HL-60 (cell line): ENCODE measurements around the gene ALS2CL.

Source experiments
- DNase-seq, 2 experiments: peaks; one replicate each; pipeline ENCODE4 v3.0.0-alpha.2; 2010 to 2020; ENCODE audit warnings: low read depth in 1 of 2, low spot score in 1 of 2
- H3K27ac ChIP-seq: fragments of 250-450 bp; sonication (Bioruptor Pico); replicated peaks from 2 replicates; pipeline ENCODE4 v1.5.1; 2020; ENCODE audit warnings: mild to moderate bottlenecking, moderate library complexity
- H3K27me3 ChIP-seq: fragments of 250-450 bp; sonication (Bioruptor Pico); 2 replicates; pipeline ENCODE4 v1.5.1; 2021; ENCODE audit warnings: mild to moderate bottlenecking, moderate library complexity; ENCODE audit not compliant: insufficient read depth, poor library complexity, severe bottlenecking
- H3K4me3 ChIP-seq: replicated peaks from 2 replicates; pipeline ENCODE4 v1.5.1; 2011; ENCODE audit warnings: mild to moderate bottlenecking, control low read depth, low read length; ENCODE audit not compliant: insufficient read depth
- GABPA ChIP-seq: IDR thresholded peaks from 2 replicates; pipeline ENCODE4 v1.6.1; 2012; ENCODE audit warnings: low read depth
- POLR2AphosphoS5 ChIP-seq: IDR thresholded peaks from 2 replicates; pipeline ENCODE4 v1.6.1; 2012; ENCODE audit warnings: low read depth
- SPI1 ChIP-seq: IDR thresholded peaks from 2 replicates; pipeline ENCODE4 v1.6.1; 2012; ENCODE audit warnings: low read depth, mild to moderate bottlenecking, borderline replicate concordance
- TF ChIP-seq, protein P1 (sequence below): IDR thresholded peaks from 2 replicates; pipeline ENCODE4 v1.6.1; 2012; ENCODE audit warnings: low read depth; ENCODE audit not compliant: insufficient replicate concordance
- TF ChIP-seq, protein P2 (sequence below): IDR thresholded peaks from one replicate; pipeline ENCODE4 v1.5.1; 2011; ENCODE audit warnings: low read length, control low read depth, inconsistent platforms; ENCODE audit not compliant: insufficient read depth

Gene ALS2CL

DNA sequence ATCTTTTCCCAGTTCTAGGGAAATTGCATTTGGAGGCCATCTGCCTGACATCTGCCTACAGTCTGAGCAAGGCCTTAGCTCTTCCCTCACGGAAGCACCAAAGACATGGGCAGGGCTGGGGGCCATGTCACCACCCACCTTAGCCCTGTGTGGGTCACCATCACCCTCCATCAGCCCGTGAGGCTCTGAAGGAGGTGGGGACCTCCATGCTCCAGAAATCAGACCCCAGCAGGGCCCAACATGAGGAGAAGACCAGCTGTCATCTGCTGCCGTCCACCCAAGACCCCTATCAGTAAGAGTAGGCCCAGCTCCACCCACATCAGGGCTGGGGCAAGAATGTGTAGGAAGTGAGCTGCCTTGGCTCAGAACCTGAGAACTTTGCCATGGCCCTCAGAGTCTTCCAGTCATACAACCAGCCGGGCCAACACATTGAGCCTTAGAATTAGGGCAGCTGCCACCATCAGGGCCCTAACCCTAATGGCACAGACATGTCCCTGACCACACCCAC is 9.6 kb upstream of the ALS2CL start:
- H3K4me3 ChIP-seq = no peak overlapping the region
- H3K27me3 ChIP-seq = peaks cover 14% of the 10 kb centered on the region
- DNase-seq = no peak
- H3K27ac ChIP-seq = no peak overlapping the region
- TF ChIP-seq, protein P1, sequence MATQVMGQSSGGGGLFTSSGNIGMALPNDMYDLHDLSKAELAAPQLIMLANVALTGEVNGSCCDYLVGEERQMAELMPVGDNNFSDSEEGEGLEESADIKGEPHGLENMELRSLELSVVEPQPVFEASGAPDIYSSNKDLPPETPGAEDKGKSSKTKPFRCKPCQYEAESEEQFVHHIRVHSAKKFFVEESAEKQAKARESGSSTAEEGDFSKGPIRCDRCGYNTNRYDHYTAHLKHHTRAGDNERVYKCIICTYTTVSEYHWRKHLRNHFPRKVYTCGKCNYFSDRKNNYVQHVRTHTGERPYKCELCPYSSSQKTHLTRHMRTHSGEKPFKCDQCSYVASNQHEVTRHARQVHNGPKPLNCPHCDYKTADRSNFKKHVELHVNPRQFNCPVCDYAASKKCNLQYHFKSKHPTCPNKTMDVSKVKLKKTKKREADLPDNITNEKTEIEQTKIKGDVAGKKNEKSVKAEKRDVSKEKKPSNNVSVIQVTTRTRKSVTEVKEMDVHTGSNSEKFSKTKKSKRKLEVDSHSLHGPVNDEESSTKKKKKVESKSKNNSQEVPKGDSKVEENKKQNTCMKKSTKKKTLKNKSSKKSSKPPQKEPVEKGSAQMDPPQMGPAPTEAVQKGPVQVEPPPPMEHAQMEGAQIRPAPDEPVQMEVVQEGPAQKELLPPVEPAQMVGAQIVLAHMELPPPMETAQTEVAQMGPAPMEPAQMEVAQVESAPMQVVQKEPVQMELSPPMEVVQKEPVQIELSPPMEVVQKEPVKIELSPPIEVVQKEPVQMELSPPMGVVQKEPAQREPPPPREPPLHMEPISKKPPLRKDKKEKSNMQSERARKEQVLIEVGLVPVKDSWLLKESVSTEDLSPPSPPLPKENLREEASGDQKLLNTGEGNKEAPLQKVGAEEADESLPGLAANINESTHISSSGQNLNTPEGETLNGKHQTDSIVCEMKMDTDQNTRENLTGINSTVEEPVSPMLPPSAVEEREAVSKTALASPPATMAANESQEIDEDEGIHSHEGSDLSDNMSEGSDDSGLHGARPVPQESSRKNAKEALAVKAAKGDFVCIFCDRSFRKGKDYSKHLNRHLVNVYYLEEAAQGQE = no peak
- no peak for TF ChIP-seq SPI1
- TF ChIP-seq GABPA = no peak
- TF ChIP-seq, protein P2, sequence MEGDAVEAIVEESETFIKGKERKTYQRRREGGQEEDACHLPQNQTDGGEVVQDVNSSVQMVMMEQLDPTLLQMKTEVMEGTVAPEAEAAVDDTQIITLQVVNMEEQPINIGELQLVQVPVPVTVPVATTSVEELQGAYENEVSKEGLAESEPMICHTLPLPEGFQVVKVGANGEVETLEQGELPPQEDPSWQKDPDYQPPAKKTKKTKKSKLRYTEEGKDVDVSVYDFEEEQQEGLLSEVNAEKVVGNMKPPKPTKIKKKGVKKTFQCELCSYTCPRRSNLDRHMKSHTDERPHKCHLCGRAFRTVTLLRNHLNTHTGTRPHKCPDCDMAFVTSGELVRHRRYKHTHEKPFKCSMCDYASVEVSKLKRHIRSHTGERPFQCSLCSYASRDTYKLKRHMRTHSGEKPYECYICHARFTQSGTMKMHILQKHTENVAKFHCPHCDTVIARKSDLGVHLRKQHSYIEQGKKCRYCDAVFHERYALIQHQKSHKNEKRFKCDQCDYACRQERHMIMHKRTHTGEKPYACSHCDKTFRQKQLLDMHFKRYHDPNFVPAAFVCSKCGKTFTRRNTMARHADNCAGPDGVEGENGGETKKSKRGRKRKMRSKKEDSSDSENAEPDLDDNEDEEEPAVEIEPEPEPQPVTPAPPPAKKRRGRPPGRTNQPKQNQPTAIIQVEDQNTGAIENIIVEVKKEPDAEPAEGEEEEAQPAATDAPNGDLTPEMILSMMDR = no peak
- TF ChIP-seq POLR2AphosphoS5 = no peak

DNA sequence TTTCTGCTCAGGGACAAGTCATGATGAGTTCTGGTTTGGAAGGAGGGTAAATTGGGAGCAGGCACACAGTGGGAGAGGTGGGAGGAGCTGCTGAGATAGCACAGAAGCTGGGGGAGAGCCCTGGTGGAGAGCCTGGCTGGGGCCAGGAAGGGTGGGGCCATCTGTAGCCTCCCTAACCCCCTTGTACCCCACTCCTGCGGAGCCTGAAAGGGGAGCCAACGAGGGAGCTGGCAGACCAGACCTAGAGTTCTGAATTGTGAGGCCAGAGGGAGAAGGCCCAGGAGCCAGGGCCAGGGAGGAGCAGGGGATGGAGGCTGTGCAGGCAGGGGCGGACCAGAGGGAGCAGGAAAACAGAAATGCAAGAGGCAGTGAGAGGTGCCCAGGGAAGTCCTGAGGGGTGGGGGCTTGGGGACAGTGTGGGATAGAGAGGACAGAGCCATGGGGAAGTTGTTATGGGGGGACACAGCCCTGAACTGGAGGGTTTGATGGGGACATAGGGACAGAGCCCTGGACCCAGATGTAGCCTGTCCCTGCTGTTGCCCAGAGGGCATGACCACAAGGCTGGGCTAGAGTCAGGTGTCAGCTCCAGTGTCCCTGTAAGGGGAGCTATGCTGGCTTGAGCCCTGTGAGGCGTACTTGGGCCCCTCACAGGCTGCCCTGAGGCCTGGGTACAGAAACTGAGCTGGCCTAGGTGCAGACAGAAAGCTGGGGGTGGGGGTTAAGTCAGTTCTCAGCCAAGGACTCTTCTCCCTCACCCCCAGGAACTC is 8.9 kb upstream of the ALS2CL start:
- peaks cover 14% of the 10 kb centered on the region for H3K27me3 ChIP-seq
- H3K27ac ChIP-seq = no peak overlapping the region
- DNase-seq = no peak
- TF ChIP-seq, protein P1 = no peak
- TF ChIP-seq POLR2AphosphoS5 (no peak), GABPA (no peak), SPI1 (no peak)
- TF ChIP-seq, protein P2 = no peak
- H3K4me3 ChIP-seq = no peak overlapping the region

DNA sequence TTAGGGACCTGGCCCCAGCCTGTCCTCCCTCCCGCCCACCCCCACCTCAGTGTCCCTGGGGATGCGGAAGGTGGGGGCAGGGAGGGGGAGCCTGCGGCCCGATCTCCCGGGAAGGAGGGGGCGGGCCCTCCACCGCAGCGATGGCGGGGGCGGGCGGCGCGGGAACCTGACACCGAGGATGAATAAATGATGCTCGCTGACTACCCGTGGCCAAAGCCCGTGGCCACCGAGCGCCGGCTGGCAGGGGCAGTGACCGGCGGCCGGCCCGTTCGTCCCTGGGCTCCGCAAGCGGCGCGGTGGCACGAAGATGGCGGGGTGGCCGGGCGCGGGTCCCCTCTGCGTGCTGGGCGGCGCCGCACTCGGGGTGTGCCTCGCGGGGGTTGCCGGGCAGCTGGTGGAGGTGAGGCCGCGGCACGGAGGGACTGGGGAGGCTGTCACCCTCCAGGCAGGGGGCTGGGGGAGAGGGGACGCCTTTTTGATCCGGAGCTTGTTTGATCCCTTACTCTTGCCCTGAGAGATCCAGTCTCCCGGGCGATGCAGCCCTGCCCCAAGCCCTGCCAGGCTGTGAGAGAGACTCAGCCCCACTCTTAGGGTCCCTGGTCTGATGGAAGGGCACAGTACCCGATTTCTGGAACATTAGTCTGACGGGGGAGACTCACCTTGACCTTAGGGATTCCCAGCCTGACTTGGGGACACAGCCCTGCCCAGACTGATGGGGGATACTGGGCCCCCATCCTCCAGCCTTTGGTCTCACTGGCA is 7.9 kb upstream of the ALS2CL start, which contains the start of gene TMIE:
Gene TMIE (plus strand): TSS at position 212 of the 759 bp plus-strand sequence. CDS start 96 bp downstream, at position 308.
- Histone ChIP-seq H3K4me3 (no peak within 1 kb of the TSS), H3K27ac (no peak within 1 kb of the TSS), H3K27me3 (peaks cover 14% of the 10 kb centered on the region)
- no peak for TF ChIP-seq POLR2AphosphoS5
- no peak for TF ChIP-seq SPI1
- TF ChIP-seq, protein P2 = no peak
- TF ChIP-seq, protein P1 = no peak
- TF ChIP-seq GABPA = no peak
- no peak for DNase-seq
